GM18519 (cell line): Measurements from ENCODE around the gene CROCC2.

ENCODE experiments used
- ATAC-seq: cut with Tn5 transposase; IDR thresholded peaks from one replicate; pipeline ENCODE4 v1.9.1; 2021; ENCODE audit warnings: mild to moderate bottlenecking, moderate library complexity; ENCODE audit not compliant: unreplicated experiment, low FRiP score

Gene CROCC2

DNA sequence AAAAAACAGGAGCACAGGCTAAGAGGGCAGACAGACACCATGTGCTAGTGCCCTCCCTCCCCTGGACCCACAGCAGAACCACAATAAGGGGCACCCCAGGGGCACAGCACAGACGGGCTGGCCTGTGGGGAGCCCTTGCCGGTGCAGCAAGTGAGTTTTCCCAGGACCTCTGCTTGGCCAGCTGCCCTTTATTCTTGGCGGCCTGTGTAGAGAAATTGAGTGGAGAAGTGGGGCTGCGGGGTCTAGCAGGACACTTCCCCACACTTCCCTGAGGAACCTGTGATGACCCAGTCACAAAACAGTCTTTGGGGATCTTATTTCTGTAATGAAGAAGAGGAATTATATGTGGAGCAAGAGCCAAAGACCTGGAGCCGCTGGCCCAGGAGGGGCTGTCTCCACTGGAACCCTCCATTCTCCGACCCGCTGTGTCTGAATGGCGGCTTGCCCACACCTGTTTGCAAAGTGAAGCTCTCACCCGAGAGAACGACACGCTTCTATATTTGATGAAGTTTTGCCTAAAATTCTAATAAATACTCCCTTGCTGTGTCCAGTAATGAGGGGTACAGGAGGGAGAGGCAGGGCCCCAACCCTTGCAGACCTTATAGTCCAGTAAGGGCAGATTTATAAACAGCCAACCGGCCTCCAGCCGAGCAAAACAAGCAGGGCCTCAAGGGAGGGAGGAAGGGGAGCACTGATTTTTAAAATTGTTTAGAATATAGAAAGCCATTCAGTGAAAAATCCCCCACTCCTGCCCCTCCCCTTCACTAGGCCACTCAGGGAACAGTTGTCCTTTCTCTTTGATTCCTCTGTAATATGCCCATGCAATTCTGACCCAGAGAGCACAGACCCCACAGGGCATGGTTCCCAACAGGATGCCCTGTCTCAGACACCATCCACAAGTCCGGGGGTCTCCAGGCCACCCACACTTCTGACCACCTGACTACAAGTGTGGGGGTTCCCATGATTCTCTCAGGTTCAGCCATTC, 47.6 kb downstream of the CROCC2 start:
- no peak for ATAC-seq

DNA sequence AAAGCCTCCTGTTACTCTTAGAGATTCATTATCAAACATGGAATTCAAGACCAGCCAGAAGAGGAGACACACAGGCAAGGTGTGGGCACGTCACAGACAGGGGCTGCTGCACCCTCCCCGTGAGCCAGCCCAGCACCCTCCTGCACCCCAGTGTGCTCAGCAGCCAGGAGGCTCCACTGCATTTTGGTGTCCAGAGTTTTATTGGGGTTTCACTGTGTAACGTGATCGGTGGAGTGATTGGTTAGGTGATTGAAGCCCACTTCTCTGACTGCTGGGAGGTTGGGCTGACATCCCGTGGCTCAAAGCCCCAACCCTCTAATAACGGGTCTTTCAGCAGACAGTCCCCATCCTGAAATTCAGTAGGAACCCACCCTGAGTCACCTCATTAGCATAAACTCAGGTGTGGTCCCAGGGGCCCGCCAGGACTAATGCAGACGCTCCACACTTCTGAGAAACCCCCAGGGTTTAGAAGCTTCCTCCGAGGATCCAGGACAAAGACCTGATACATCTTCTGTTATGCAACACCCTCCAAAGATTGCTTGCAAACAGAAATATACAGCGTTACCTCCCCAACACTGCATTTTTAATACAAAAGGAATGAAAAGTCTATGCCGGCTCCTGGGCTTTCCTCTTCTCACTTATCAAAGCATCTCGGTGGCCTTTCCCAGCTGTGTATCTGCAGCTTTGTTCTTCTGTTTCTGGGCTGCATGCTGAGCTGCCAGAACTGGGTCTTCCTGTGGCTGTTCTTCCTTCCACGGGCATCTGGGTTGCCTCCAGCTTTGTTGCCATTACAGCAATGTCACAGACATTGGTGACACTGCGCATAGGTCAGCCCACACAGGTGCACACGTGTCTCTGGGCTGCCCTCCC, 48.5 kb downstream of the CROCC2 start:
- no peak for ATAC-seq

DNA sequence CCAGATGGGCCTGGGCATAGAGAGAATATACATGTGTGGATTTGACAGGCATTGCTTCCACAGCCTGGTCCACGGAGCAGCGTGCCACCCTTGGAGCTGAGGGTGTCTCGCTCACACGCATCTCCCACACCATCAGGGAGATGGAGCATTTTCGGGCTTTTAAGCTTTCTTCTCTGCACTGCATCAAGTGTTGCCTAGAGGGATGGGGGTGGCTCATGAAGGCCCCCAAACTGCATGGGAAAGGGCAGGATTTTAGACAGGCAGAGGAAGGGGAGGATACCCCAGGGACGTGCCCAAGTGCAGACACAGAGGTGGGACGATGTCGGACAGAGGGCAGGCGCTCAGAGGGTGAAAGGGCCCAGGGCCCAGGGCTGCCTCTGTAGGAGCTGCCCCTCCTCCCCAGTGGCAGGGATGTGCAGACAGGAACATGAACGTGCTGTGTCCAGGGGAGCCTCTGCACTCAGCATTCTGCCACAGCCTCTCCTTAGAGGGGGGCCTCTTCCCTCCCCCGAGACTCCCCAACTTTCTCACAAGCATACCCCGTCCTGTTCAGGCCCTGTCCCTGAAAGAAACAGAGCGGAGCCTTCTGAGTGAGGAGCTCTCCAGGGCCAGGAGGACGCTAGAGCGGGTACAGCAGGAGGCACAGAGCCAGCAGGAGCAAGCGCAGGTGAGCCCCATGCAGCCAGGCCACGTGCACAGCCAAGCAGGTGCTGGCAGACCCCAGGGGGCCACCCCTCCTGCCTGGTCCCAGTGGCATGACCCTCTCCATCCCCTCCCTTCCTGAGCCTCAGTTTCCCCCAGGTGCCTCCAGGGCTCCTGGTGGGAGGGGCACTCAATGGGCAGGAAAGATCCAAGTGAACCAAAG, 49.4 kb downstream of the CROCC2 start:
- no peak for ATAC-seq

DNA sequence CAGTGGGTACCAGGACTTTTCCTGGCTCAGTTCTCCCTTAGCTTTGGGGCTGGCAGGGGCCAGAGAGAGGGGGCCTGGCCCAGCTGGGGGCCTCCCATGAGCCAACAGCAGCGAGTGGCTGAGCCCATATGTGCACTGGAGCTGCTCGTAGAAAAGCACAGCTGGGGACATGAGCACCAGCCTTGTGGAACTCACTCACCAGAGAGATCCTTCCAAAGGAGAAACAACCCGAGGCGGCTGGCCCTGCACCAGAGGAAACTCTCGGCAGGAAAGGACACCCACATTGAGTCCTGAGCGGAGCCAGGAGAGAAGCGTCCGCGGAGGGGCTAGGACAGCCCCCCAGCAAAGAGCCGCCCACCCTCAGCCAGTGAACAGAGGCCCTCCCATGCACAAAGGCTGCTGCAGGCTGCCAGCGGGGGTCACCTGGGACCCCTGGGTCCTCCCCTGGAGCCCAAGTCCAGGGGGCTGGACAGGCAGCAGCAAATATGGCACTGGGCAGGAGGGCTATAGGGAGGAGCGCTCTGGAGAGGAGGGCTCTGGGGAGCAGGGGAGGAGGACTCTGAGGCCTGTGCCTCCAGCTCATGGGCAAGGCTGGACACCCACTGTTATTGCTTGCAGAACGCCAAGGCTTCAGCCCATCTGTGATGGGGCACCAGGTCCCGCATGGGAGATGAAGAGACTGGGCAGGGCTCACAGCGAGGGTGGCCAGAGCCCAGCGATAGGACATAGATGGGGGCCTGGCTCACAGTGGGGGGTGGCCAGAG, 50.2 kb downstream of the CROCC2 start:
- ATAC-seq: no peak

DNA sequence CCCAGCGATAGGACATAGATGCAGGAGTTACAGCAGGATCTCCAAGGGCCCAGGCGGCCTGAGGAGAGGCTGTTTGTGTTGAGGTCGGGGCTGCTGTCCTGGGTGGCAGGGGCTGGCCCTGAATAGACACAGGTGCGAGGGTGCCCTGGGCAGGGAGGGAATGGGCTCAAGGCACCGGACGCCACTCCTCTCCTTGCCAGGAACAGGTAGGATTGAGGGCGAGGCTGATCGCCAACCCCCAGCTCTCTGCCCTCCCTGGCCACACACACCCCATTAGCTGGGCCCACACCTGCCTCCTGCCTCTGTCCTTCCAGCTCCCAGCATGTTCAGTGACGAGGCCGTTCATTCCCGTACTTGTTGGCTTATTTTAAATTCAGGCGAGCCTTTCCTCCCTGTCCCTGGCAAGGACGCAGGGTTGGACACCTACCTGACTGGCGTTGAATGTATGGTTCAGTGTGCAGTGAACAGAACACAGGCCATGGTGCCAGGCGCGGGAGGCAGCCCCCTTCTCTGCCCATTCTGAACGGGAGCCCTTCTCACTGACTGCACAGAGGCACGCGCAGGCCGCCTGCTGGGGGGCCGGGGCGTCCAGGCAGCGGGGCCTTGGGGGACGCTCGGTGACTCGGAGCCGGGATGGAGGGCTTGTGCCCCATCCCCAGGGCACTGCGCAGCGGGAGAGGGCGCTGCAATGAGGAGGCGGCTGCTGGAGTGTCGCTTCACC, 51.0 kb downstream of the CROCC2 start:
- ATAC-seq: no peak

DNA sequence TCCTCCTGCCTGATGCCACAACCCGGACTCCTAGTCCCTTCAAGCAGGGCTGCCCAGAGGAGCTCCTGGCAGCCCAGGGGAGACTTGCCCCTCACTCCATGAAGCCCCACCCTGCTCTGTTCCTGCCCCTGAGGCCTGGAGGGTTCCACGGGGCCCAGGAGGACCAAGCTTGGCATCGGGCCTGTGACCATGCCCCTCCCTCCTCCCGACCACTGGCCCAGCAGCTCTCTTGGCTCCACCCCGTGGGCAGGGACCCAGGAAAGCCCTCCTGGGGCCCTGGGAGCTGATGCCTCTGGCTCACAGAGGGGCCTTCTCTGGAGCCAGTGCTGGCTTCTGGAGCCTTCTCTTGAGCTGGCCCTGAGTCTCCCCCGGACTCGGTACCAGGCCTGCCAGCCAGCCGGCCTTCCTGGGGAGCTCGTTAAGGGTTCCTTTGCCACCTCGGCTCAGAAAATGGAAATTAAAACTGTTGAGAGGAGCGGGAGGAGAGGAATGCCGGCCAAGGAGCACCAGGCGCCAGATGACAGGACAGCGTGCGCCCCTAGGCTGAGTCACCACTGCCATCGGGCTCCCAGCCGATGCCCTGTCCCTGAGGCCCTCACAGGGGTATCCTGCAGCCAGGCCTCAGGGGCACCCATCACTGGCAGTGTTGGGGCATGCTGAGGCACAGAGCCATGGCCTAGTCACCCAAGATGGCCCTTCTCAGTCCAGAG, 51.7 kb downstream of the CROCC2 start:
- no peak for ATAC-seq

DNA sequence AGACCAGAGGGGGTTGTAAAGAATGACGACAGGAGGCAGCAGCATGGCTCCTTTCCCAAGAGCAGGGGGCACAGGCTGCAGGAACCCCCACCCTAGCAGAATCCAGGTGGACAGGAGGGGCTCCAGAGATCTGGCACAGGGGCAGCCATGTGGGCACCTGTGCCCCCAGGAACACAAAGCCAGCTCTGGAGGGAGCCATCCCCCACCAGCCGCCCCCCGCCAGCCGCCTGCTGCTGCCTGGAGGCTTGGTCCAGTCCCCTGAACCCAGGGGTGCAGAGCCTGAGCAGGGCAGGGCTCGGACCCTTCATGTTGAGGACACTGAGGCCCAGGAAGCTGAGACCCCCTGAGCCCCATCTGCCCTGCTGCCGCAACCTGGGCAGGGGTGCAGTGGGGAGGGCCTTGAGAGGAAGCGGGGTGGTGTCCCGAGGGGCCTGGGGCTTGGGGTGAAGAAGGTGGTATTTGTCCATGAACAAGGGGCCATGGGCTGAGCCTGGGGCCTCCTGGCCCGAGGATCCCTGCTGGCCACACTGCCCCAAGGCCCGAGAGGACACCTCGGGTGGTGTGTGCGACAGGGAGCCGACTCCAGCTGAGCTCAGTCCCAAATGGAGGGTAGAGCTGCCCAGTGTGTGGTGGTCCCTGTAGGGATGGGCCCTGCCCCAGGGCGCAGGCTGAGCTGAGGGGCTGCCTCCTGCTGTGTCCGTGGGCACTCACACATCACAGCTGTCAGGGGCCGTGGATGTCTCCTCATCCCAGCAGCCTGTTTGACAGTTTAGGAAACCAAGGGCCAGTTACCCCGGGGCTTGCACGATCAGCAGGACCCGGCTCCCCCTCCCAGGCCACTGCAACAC, 52.5 kb downstream of the CROCC2 start:
- ATAC-seq: no peak

DNA sequence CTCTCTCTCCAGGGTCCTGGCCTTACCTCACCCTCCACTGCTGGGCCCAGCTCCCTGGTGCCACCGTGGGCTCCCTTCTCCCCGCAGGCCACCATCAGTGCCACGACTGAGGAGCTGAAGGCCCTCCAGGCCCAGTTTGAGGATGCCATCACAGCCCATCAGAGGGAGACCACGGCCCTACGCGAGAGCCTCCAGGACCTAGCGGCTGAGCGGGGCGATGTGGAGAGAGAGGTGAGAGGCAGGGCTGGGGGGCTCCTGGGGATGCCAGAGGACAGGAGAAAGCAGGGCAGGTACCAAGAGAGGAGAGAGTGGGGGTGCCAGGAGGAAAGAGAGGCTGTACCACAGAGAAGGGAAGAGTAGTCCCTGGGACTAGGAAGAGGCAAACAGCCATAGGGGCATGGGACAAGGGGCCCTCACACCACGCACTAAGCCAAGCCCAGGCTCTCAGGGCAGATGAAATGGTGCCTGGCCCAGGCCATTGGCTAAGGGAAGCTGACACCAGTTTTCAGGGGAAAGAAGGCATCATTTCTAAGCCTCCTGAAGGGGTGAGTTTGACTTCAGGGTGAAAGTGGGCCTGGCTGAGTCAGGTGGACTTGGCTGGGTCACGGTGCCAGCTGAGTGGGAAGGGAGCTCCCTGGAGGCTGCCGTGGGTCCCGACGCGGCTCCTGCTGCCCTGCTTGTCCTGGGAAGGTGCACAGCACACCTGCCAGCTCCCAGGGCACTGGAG, 53.2 kb downstream of the CROCC2 start:
- no peak for ATAC-seq

DNA sequence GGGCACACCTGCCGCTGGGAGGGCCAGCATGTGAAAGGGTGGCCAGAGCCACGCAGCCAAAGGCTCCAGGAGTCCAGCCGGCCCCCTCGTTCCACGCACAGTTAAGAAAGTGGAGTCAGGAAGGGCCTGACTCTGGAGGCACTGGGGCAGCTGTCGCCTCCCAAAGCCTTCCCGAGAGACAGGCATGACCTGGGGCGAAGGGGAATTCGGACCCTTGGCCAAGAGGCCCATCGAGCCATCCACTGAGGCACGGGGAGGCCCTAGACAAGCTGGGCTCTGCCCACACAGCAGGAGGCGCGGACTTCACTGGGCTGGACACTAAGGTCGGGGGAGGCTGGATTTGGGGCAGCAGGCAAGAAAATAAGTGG, 53.8 kb downstream of the CROCC2 start:
- ATAC-seq: no peak

DNA sequence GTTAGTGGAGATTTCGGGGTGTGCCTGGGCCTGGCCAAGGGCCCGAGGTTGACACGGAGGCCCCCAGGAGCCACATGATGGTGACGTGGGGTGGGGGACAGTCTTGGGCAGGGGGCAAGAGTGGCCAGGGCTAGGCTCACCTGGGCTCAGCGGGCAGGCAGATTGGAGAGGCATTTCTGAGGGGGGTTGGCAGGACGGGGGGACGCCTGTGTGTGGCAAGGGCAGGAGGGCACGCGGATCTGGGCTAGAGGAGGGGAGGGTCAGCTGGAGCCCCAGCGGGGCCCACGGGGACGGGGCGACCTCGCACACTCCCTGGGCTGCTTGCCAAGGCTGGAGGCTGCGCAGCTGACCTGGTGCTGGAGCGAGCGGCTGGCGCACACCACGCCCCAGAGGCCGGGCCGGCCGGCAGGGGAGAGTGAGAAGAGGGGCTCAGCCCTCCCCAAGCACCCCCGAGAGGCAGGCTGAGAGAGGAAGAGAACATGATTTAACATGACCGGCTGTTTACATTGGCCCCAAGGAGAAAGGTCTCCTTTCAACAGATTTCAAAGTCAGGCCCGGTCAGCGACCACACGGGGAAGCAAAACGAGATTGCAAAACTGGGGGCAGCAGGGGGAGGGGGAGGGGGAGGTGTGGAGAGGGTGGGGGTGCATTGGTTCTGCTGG, 54.3 kb downstream of the CROCC2 start:
- ATAC-seq: no peak

DNA sequence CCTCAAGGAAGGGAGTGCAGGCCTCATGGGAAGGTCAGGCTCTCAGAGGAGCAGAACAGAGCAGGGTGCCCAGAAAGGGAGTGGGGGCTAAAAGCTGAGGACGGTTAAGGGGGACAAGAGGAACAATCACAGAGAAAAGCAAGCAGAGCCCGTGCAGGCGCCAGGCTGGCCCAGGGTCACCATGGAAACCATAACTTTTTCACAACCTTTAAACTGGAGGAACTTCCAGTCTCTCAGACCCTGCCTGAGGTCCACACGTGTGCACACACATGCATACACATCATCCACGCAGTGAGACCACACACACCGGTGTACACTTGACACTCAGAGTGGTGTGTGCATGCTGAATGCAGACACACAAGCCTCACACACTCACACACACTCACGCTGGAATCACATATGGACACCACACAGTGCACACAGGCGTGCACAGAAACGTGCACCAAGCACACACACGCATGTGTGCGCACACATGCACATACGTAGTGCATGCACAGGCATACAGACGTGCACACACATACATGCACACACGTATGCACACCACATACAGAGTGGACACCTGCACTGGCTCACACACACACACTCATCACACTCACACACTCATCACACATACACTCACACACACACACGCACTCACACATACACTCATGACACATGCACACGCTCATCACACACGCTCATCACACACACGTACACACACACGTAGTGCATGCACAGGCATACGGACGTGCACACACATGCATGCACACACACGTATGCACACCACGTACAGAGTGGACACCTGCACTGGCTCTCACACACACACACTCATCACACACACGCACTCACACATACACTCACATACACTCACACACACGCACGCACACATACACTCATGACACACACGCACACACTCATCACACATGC, 55.1 kb downstream of the CROCC2 start:
- ATAC-seq: no peak

DNA sequence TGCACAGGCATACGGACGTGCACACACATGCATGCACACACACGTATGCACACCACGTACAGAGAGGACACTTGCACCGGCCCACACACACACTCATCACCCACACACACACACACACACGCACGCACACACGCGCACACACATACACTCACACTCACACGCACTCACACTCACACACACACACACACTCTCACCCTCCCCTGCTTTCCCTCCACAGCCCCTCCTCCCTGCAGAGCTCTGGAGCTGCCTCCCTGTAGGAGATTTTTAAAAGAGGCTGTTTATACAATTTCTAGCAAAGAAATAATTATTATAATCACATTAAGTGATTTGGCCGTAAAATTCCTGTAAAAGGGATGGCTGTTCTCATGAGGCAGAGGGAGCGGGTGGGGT, 55.8 kb downstream of the CROCC2 start:
- ATAC-seq: no peak

DNA sequence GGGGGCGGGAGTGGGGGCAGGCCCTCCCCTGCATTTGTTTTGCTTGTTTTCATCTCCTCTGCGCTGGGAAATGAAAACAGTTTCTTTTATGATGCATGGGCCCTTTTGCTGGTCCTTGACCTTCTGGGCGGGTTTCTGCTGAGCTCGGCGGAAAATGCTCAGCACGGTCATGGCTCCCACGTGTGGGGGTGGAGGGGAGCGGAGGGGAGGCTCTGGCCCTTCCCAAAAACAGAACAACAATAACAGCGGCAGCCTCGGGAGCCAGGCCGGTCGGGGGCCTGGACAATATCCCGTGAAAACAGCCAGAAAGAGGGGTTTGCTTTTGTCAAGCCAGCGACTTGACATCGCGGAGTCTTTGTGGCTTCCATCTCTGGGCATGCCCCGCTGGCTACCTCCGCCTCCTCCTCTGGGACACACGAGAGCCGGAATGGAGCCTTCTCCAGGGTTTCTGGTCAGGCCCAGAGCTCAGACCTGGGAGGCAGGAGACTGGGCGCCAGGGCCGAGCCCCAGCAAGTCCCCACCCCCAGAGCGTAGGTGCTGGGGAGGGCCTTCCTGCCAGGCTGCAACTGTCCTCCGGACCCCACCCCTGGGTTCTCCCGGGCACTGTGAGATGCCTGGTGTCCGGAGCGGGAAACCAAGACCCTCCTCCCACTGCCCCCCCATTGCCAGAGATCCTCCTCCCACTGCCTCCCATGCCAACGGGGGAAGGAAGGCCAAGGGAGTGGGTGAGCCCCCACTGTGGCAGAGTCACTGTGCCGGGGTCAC, 56.3 kb downstream of the CROCC2 start:
- ATAC-seq: no peak

DNA sequence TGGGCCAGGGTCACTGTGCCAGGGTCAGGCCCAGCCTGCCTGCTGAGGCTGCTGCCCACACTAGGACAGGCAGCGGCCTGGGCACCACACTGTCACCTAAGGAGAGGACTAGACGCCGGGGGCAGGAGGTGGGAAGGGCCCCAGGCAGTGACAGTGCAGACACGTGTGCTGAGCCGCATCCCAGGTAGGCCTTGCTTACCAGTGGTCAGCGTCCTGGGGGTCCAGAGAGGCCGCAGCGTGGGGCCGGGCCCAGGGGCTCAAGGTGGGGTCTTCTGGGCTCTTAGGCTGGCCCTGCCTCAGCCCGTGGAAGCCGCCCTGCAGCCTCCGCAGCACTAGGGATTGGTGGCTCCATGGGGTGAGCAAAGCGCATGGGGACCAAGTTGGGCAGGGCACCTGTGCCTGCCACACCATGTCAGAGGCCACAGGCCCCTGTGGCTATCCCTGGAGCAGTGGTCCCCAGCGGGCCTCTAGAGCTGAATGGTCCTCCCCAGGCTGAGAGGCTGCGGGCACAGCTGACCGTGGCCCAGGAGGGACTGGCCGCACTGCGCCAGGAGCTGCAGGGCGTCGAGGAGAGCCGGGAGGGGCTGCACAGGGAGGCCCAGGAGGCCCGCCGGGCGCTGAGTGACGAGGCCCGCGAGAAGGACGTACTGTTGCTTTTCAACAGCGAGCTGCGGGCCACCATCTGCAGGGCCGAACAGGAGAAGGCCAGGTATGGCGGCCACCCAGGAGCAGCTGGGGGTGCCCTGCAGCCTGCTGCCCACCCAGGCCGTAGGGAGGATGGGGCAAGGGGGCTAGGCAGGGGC, 57.1 kb downstream of the CROCC2 start:
- ATAC-seq: no peak
